Naive B cell (primary cell): ENCODE results near the gene CKLF. TPM values are rescaled to one million over a fixed set of nuclear protein-coding genes. Genes with fewer than 3 reads are reported as not detected.

Source experiments
- ATAC-seq, 2 donors: fragments of 150-1000 bp; cut with Tn5 transposase; 2 replicates each; pipeline ENCODE4 v1.10.0; 2021; ENCODE audit warnings: low read depth in 2 of 2, mild to moderate bottlenecking in 2 of 2, moderate library complexity in 2 of 2
- DNase-seq: peaks from one replicate; pipeline ENCODE4 v3.0.0; 2022
- H3K27ac Mint-ChIP-seq, 6 donors: one replicate each; pipeline ENCODE4 v1.8.0; 2020 to 2022; ENCODE audit warnings: mild to moderate bottlenecking in 6 of 6, mixed read lengths in 6 of 6, moderate library complexity in 5 of 6, inconsistent platforms in 2 of 6
- H3K27me3 Mint-ChIP-seq, 3 donors: one replicate each; pipeline ENCODE4 v1.8.0; 2021 to 2022; ENCODE audit warnings: mixed read lengths in 3 of 3, mild to moderate bottlenecking in 1 of 3
- H3K36me3 Mint-ChIP-seq, 2 donors: one replicate each; pipeline ENCODE4 v1.8.0; 2020 to 2022; ENCODE audit warnings: mixed read lengths in 2 of 2, inconsistent platforms in 1 of 2, mild to moderate bottlenecking in 1 of 2
- H3K4me1 Mint-ChIP-seq, 3 donors: one replicate each; pipeline ENCODE4 v1.8.0; 2020 to 2022; ENCODE audit warnings: mixed read lengths in 3 of 3, inconsistent platforms in 1 of 3, mild to moderate bottlenecking in 1 of 3, moderate library complexity in 1 of 3
- H3K4me3 Mint-ChIP-seq, 8 donors: one replicate each; pipeline ENCODE4 v1.8.0; 2020 to 2022; ENCODE audit warnings: mild to moderate bottlenecking in 8 of 8, mixed read lengths in 8 of 8, moderate library complexity in 8 of 8, inconsistent platforms in 2 of 8
- H3K9me3 Mint-ChIP-seq, 7 donors: one replicate each; pipeline ENCODE4 v1.8.0; 2020 to 2022; ENCODE audit warnings: mixed read lengths in 7 of 7, mild to moderate bottlenecking in 5 of 7, inconsistent platforms in 2 of 7, moderate library complexity in 1 of 7
- polyA plus RNA-seq, 6 donors: library from polyadenylated mRNA; unstranded; fragments of 300-500 nt; fragmentation: Illumina TruSeq; gene quantifications; one replicate each; pipeline ENCODE4 v1.2.3, GENCODE V29; 2021; ENCODE audit warnings: low read depth in 6 of 6

Gene CKLF
- polyA plus RNA-seq, 6 donors from 2014 or later = 55.2 to 108 (median 67.7) TPM

DNA sequence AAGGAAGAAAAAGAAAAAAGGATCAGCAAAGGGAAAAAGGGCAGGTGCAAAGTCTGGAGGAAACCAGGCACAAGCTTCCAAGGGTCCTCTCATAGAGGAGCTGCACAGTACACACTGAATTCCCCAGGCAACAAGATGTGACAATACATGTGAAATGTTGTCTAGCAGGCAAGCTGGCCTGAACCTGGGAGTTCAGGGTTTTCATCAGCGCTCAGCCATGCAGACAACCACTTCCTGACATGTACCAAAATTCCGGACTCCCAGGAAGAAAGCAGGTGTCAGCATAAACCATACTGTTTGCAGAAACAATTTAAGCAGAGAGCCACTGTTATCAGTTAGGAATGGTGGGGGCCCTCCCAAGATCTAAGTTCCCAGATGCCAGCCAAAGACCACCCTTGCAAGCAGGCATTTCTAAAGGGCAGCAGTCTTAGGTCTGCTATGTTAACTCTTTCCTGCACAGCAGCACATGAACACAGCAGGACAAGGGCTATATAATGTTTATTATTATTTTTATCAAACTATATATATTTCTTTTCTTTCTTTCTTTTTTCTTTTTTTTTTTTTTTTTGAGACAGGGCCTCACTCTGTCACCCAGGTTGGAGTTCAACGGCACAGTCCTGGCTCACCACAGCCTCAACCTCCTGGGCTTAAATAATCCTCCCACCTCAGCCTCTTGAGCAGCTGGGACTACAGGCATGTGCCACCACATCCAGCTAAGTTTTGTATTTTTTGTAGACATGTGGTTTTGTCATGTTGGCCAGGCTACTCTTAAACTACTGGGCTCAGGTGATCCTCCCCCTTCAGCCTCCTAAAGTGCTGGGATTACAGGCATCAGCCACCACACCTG, 12.5 kb upstream of the CKLF start:
- H3K4me1 Mint-ChIP-seq = peaks cover 48 to 81% (median 67%) of the 10 kb centered on the region in 3 donors
- ATAC-seq = peak; percentile 85
- H3K36me3 Mint-ChIP-seq = no peaks in the 10 kb centered on the region

GRCh38 chr16:66541388-66542355, 10.7 kb upstream of the CKLF start:
- H3K27ac Mint-ChIP-seq = peak overlapping the region in 1 of 6 donors; percentile 23
- no peaks in the 10 kb centered on the region for H3K27me3 Mint-ChIP-seq
- peaks cover 56 to 85% (median 73%) of the 10 kb centered on the region in 3 donors for H3K4me1 Mint-ChIP-seq

More for the DNA sequence above, 12.5 kb upstream of the CKLF start:
- H3K27ac Mint-ChIP-seq = peak overlapping the region; percentile 71 to 80 (median 77)
- no peaks in the 10 kb centered on the region for H3K9me3 Mint-ChIP-seq
- peak overlapping the region; percentile 24 to 89 (median 82) for H3K4me3 Mint-ChIP-seq
- DNase-seq = peak; percentile 42
- H3K27me3 Mint-ChIP-seq = no peaks in the 10 kb centered on the region

DNA sequence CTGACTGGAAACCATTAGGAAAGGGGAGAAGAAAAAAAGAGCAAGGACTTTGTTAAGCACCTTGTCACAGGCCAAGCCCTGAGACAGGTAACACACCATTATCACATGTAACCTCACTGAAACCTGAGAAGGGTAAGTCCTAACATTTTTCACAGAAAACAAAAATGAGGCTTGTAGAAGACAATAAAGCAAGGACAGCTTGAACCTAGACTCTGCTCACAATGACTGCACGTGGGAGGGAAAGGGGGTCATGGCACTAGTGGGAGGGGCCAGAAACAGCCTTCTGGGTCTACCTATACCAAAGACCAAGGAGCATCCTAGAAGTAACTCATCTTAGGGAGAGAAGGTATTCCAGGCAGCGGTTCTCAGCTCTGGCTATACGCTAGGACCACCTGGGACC, 10.0 kb upstream of the CKLF start:
- Mint-ChIP-seq H3K36me3 (no peaks in the 10 kb centered on the region), H3K4me1 (peaks cover 59 to 89% (median 75%) of the 10 kb centered on the region in 3 donors), H3K27me3 (no peaks in the 10 kb centered on the region), H3K9me3 (no peaks in the 10 kb centered on the region), H3K4me3 (peak overlapping the region in 1 of 8 donors; percentile 9), H3K27ac (no peak overlapping the region)
- no peak for DNase-seq
- no peak for ATAC-seq

More at GRCh38 chr16:66541388-66542355, 10.7 kb upstream of the CKLF start:
- DNase-seq (no peak), ATAC-seq (no peak)
- H3K9me3 Mint-ChIP-seq = no peaks in the 10 kb centered on the region
- no peaks in the 10 kb centered on the region for H3K36me3 Mint-ChIP-seq
- peak overlapping the region in 1 of 8 donors; percentile 33 for H3K4me3 Mint-ChIP-seq

DNA sequence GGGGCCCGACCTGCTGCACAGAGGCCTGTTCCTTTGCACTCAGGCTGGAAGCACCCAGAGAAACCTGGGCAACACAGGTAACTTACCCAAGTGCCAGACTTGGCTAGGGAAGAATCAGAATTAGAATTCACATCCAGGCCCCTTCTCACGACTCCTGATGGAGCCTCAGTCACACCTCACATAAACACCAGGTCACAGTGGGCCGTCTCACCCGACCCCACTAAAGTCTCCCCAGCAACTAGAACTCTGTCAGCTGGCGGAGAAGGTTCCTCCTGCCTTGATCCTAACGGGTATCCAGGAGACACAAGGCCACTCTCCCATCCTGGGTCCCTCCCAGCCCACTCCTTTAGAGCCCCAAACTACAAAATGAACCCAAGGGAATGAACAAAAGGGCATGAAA, 8.8 kb upstream of the CKLF start:
- H3K36me3 Mint-ChIP-seq = no peaks in the 10 kb centered on the region
- no peaks in the 10 kb centered on the region for H3K9me3 Mint-ChIP-seq
- H3K4me3 Mint-ChIP-seq = peak overlapping the region in 4 of 8 donors; percentile 33 to 65 (median 52)
- no peaks in the 10 kb centered on the region for H3K27me3 Mint-ChIP-seq
- H3K4me1 Mint-ChIP-seq = peaks cover 62 to 89% (median 76%) of the 10 kb centered on the region in 3 donors
- DNase-seq (no peak), ATAC-seq (no peak)
- peak overlapping the region in 5 of 6 donors; percentile 13 to 86 (median 73) for H3K27ac Mint-ChIP-seq

DNA sequence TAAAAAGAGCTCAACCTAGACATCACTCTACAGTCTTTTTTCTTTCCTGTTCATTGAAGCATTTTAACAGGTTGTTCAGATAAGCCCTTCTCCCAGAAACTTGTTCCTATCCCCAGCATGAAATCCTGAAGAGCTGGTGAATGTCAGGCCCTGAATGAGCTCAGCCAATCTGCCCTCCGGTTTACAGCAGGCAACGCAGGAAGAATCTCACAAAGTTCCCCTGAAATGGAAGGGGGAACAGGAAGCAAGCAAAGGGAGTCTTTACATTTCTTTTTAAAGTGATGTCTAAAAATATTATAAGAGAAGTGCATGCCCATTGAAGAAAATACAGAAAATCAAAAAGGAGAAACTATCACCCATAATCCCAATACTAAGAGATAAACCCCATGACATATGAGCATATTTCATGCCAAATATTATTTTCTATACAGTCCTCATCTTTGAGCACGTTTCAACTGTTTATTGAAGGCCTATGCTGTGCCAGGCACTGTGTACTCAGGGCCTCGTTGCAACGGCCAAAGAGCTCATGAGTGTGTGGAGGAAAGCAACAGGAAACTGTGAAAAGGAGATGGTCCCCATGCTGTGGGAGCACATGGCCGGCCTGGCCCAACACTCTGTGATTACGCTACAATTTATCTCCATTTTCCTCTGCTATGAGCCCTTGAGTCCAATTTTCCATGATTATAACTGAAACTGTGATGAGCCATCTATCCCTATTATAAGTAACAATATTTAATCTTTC, 8.2 kb upstream of the CKLF start:
- H3K27me3 Mint-ChIP-seq = no peaks in the 10 kb centered on the region
- peaks cover 63 to 89% (median 78%) of the 10 kb centered on the region in 3 donors for H3K4me1 Mint-ChIP-seq
- H3K4me3 Mint-ChIP-seq = peak overlapping the region in 7 of 8 donors; percentile 7 to 81 (median 45)
- H3K36me3 Mint-ChIP-seq = no peaks in the 10 kb centered on the region
- H3K27ac Mint-ChIP-seq = peak overlapping the region; percentile 13 to 86 (median 53)
- ATAC-seq = peak in 1 of 2 donors; percentile 29
- H3K9me3 Mint-ChIP-seq = no peaks in the 10 kb centered on the region
- DNase-seq = no peak

DNA sequence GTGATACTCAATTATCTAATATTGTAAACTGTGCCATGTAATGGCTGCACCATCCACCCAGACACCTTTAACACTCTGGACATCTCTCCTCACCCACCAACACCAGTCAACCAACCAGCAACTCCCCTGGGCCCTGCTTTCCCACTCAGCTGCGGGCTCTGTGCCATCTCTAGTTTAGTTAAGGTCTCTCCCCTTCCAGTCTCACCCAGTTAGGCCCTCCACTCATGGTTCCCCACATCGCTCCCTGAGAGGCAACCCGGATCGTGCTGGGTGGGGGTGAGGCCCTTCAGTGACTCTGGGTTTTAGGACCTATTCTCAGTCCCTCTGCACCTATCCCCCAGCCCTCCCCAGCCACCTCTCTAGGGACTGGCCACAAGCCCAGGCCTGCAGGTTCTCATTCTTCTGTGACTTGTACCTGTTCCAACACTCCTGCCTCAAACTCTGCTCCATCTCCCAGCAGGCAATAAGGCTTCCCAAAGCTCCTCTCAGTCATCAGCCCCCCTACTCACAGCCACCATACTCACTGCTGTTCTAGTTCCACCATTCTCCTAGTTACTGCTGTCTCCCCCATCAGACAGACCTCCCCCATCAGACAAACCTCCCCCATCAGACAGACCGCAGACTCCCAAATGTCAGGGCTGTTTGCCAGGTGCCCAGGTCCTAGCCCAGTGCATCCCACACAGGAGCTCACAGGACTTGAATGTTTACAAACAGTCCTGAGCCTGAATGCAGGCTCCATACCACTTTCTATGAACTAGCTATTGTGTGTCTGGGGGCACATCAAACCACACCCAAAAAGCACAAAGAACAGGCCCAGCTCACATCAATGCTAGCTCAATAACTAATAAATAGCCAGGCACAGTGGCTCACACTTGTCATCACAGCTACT, 5.0 kb upstream of the CKLF start:
- H3K36me3 Mint-ChIP-seq = no peaks in the 10 kb centered on the region
- DNase-seq (no peak), ATAC-seq (no peak)
- peak overlapping the region in 5 of 6 donors; percentile 39 to 90 (median 65) for H3K27ac Mint-ChIP-seq
- H3K4me3 Mint-ChIP-seq = peak overlapping the region in 7 of 8 donors; percentile 9 to 91 (median 62)
- no peaks in the 10 kb centered on the region for H3K9me3 Mint-ChIP-seq
- H3K27me3 Mint-ChIP-seq = no peaks in the 10 kb centered on the region
- peaks cover 57 to 94% (median 64%) of the 10 kb centered on the region in 3 donors for H3K4me1 Mint-ChIP-seq

DNA sequence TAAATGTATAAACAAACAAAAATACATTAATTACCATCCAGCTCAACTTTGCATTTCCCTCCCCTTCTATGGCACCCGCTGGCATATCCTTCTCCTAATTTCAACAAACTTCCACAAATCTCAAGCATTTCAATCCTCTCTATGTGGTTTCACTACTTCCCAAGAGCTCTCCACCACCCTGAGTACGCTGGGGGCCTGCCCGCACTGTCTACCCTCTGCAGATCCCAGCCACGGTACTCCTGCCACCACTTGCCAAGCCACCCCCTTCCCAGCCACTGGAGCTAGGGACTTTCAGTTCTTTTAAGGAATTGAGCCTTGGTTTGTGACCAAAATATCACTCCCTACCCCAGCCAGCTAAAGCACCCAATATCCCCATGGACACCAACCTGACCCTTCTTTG, 4.3 kb upstream of the CKLF start:
- no peaks in the 10 kb centered on the region for H3K9me3 Mint-ChIP-seq
- peaks cover 62 to 94% (median 69%) of the 10 kb centered on the region in 3 donors for H3K4me1 Mint-ChIP-seq
- peak overlapping the region in 4 of 6 donors; percentile 62 to 91 (median 78) for H3K27ac Mint-ChIP-seq
- ATAC-seq (no peak), DNase-seq (no peak)
- no peaks in the 10 kb centered on the region for H3K27me3 Mint-ChIP-seq
- peak overlapping the region in 7 of 8 donors; percentile 4 to 91 (median 76) for H3K4me3 Mint-ChIP-seq
- no peaks in the 10 kb centered on the region for H3K36me3 Mint-ChIP-seq

GRCh38 chr16:66548868-66549267, 3.5 kb upstream of the CKLF start:
- peak overlapping the region; percentile 62 to 91 (median 82) for H3K4me3 Mint-ChIP-seq
- H3K4me1 Mint-ChIP-seq = peaks cover 66 to 94% (median 69%) of the 10 kb centered on the region in 3 donors
- DNase-seq (no peak), ATAC-seq (no peak)
- H3K9me3 Mint-ChIP-seq = no peaks in the 10 kb centered on the region
- H3K27ac Mint-ChIP-seq = peak overlapping the region; percentile 1 to 92 (median 86)
- no peaks in the 10 kb centered on the region for H3K36me3 Mint-ChIP-seq
- no peaks in the 10 kb centered on the region for H3K27me3 Mint-ChIP-seq

- H3K27me3 Mint-ChIP-seq = no peaks in the 10 kb centered on the region
- peaks cover 66 to 94% (median 69%) of the 10 kb centered on the region in 3 donors for H3K4me1 Mint-ChIP-seq
- no peaks in the 10 kb centered on the region for H3K36me3 Mint-ChIP-seq
- H3K4me3 Mint-ChIP-seq = peak within 1 kb of the TSS; percentile 76 to 98 (median 96)
- ATAC-seq (peak; percentile 28 to 47), DNase-seq (peak; percentile 57)
- peak within 1 kb of the TSS; percentile 52 to 95 (median 88) for H3K27ac Mint-ChIP-seq
- H3K9me3 Mint-ChIP-seq = no peaks in the 10 kb centered on the region
Measured at GRCh38 chr16:66549284-66550131, 2.9 kb upstream of the CKLF start, which contains the start of gene TK2. TSS of gene TK2 (minus strand) at chr16:66550122. CDS start at chr16:66550061, 61 bp downstream.

DNA sequence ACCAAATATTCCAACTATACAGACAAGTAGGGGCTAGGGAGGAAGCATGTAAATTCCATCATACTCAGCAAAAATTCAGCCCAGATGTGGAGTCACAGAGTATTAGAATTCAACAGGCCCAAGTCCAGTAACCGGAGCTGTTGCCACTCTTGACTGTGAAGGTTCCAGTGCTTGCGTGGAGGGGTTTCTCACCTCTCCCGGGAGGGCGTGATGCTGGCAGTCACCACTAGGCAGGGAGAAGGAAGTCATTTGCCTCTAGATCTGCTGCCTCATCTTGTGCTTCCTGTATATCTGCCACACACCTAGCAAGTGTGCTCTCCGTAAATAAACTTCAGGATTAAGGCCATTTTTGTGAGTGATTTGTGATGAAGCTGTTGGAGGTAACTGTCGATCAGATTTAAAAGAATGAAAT, 1.0 kb upstream of the CKLF start:
- Mint-ChIP-seq H3K9me3 (no peaks in the 10 kb centered on the region), H3K4me3 (peak overlapping the region; percentile 92 to 99 (median 97)), H3K27ac (peak overlapping the region; percentile 57 to 95 (median 92)), H3K36me3 (peaks cover 0 to 13% of the 10 kb centered on the region in 2 donors), H3K4me1 (peaks cover 78 to 95% (median 82%) of the 10 kb centered on the region in 3 donors), H3K27me3 (no peaks in the 10 kb centered on the region)
- DNase-seq = peak; percentile 50
- ATAC-seq = peak; percentile 50 to 52

- ATAC-seq (no peak), DNase-seq (no peak)
- Mint-ChIP-seq H3K27me3 (no peaks in the 10 kb centered on the region), H3K27ac (peak overlapping the region; percentile 90 to 99 (median 94)), H3K4me3 (peak overlapping the region; percentile 92 to 99 (median 97)), H3K36me3 (peaks cover 0 to 13% of the 10 kb centered on the region in 2 donors), H3K9me3 (no peaks in the 10 kb centered on the region), H3K4me1 (peaks cover 76 to 90% (median 78%) of the 10 kb centered on the region in 3 donors)
Measured at GRCh38 chr16:66551788-66552285, 539 bp upstream of the CKLF start.
